8988T (cell line): ENCODE results near the gene YWHAB.
A peak's percentile ranks its signal among the peaks of the same experiment; 100 is the strongest.
"Not testable (repeated sequence)": the region's sequence is repeated elsewhere in the genome, so short reads cannot be mapped to it uniquely, and the experiment has no call there.

Source experiments
- DNase-seq: peaks from one replicate; pipeline ENCODE4 v3.0.0; 2011

Gene YWHAB

GRCh38 chr20:44885392-44886265, at the start of gene YWHAB:
Gene YWHAB (plus strand): TSS chr20:44885705. CDS start chr20:44901534, 15,829 bp downstream.
- DNase-seq: peak; percentile 83

- DNase-seq: no peak
Measured at GRCh38 chr20:44836601-44837120, 48.8 kb upstream of the YWHAB start.

- DNase-seq: no peak
Measured at GRCh38 chr20:44837946-44838345, 47.6 kb upstream of the YWHAB start.

GRCh38 chr20:44838521-44838920, 47.0 kb upstream of the YWHAB start:
- no peak for DNase-seq

- DNase-seq: no peak
Measured at GRCh38 chr20:44839481-44839880, 46.0 kb upstream of the YWHAB start.

- no peak for DNase-seq
Measured at GRCh38 chr20:44840826-44841225, 44.7 kb upstream of the YWHAB start.

- no peak for DNase-seq
Measured at GRCh38 chr20:44841955-44842354, 43.5 kb upstream of the YWHAB start.

- DNase-seq: no peak
Measured at GRCh38 chr20:44843876-44844275, 41.6 kb upstream of the YWHAB start.

GRCh38 chr20:44848254-44849015, 37.1 kb upstream of the YWHAB start:
- no peak for DNase-seq

GRCh38 chr20:44849703-44850102, 35.8 kb upstream of the YWHAB start:
- DNase-seq: no peak

GRCh38 chr20:44850272-44850671, 35.2 kb upstream of the YWHAB start:
- DNase-seq: no peak

- DNase-seq: no peak
Measured at GRCh38 chr20:44850837-44851236, 34.7 kb upstream of the YWHAB start.

- no peak for DNase-seq
Measured at GRCh38 chr20:44851545-44851944, 34.0 kb upstream of the YWHAB start.

GRCh38 chr20:44856442-44856841, 29.1 kb upstream of the YWHAB start:
- DNase-seq: no peak

GRCh38 chr20:44856856-44857448, 28.6 kb upstream of the YWHAB start:
- no peak for DNase-seq

GRCh38 chr20:44858606-44859360, 26.7 kb upstream of the YWHAB start:
- DNase-seq: no peak

GRCh38 chr20:44861531-44862006, 23.9 kb upstream of the YWHAB start:
- DNase-seq: peak; percentile 31

- no peak for DNase-seq
Measured at GRCh38 chr20:44862286-44862685, 23.2 kb upstream of the YWHAB start.

GRCh38 chr20:44863365-44864084, 22.0 kb upstream of the YWHAB start:
- not testable (repeated sequence) for DNase-seq

GRCh38 chr20:44864493-44864892, 21.0 kb upstream of the YWHAB start:
- DNase-seq: not testable (repeated sequence)

- DNase-seq: no peak
Measured at GRCh38 chr20:44866703-44867335, 18.7 kb upstream of the YWHAB start.
